H1 (cell line): ENCODE measurements around the gene MRE11. TPM values are rescaled to one million over a fixed set of nuclear protein-coding genes. Genes with fewer than 3 reads are reported as not detected.

ENCODE experiments used
- CTCF ChIA-PET: fragments of 300-600 bp; sonication (Branson Sonifier 250); formaldehyde crosslinking; loops from one replicate; lab custom pipeline; 2021; ENCODE audit not compliant: partially characterized antibody; lab: Charles Lee
- POLR2A ChIA-PET: fragments of 300-600 bp; sonication (Branson Sonifier 250); formaldehyde crosslinking; loops from one replicate; lab custom pipeline; 2021; ENCODE audit warnings: inconsistent platforms; ENCODE audit not compliant: partially characterized antibody; lab: Charles Lee
- DNase-seq, 2 experiments: peaks; one replicate each; pipeline versions ENCODE4 v3.0.0 to v3.0.0-alpha.2; 2010 to 2022; ENCODE audit warnings: low spot score in 2 of 2, low read depth in 1 of 2, mixed read lengths in 1 of 2
- FAIRE-seq: peaks from 2 replicates; lab custom pipeline; 2011; peaks lifted over from hg19 to GRCh38; lab: Jason Lieb, UNC
- H2AFZ ChIP-seq: 2 replicates; pipeline ENCODE4 v1.8.1; 2012; ENCODE audit warnings: low read length, inconsistent platforms
- H2AK5ac ChIP-seq: 2 replicates; pipeline ENCODE4 v1.6.1; 2013; ENCODE audit warnings: low read depth, low read length
- H2BK120ac ChIP-seq: replicated peaks from 2 replicates; pipeline ENCODE3; 2013; ENCODE audit warnings: low read depth, low read length, inconsistent platforms
- H2BK12ac ChIP-seq: 2 replicates; pipeline ENCODE4 v1.6.1; 2013; ENCODE audit warnings: low read depth, low read length
- H2BK15ac ChIP-seq: 2 replicates; pipeline ENCODE4 v1.6.1; 2013; ENCODE audit warnings: low read length
- H2BK20ac ChIP-seq: 2 replicates; pipeline ENCODE4 v1.6.1; 2013; ENCODE audit warnings: low read length
- H2BK5ac ChIP-seq: 2 replicates; pipeline ENCODE4 v1.6.1; 2013; ENCODE audit warnings: low read depth, low read length
- H3K14ac ChIP-seq: 2 replicates; pipeline ENCODE4 v1.6.1; 2013; ENCODE audit warnings: inconsistent platforms; ENCODE audit not compliant: insufficient read length
- H3K18ac ChIP-seq: 2 replicates; pipeline ENCODE4 v1.6.1; 2013; ENCODE audit warnings: low read length; ENCODE audit errors: extremely low read depth
- H3K23ac ChIP-seq: 2 replicates; pipeline ENCODE4 v1.6.1; 2013; ENCODE audit warnings: inconsistent platforms; ENCODE audit not compliant: insufficient read length
- H3K23me2 ChIP-seq: 2 replicates; pipeline ENCODE4 v1.6.1; 2013; ENCODE audit warnings: low read depth, low read length
- H3K27ac ChIP-seq: 2 replicates; pipeline ENCODE4 v1.6.1; 2011; ENCODE audit warnings: low read depth, low read length, inconsistent platforms
- H3K27me3 ChIP-seq, 4 experiments: replicated peaks in 1 of 4; 1 replicate in 1 of 4; 2 replicates in 3 of 4; pipeline versions ENCODE4 v1.6.1 to v1.8.1; 2011 to 2013; ENCODE audit warnings: low read length in 3 of 4, mild to moderate bottlenecking in 3 of 4, inconsistent platforms in 2 of 4, mixed read lengths in 2 of 4, moderate library complexity in 1 of 4; ENCODE audit not compliant: control insufficient read depth in 3 of 4, insufficient read depth in 3 of 4; ENCODE audit errors: extremely low read depth in 1 of 4
- H3K36me3 ChIP-seq, 4 experiments: 2 replicates each; pipeline versions ENCODE4 v1.6.1 to v1.8.1; 2011 to 2013; ENCODE audit warnings: mild to moderate bottlenecking in 4 of 4, low read length in 3 of 4, moderate library complexity in 2 of 4, control low read depth in 1 of 4, inconsistent platforms in 1 of 4; ENCODE audit not compliant: insufficient read depth in 4 of 4, control insufficient read depth in 2 of 4
- H3K4ac ChIP-seq: replicated peaks from 2 replicates; pipeline ENCODE3; 2013; ENCODE audit warnings: low read length, low read depth, mixed read lengths, inconsistent platforms; ENCODE audit not compliant: insufficient read length
- H3K4me1 ChIP-seq, 4 experiments: replicated peaks in 1 of 4; 1 replicate in 1 of 4; 2 replicates in 3 of 4; pipeline versions ENCODE4 v1.6.1 to v1.8.1; 2011 to 2013; ENCODE audit warnings: low read length in 3 of 4, inconsistent platforms in 2 of 4, mixed read lengths in 1 of 4; ENCODE audit not compliant: insufficient read depth in 4 of 4, control insufficient read depth in 3 of 4
- H3K4me2 ChIP-seq, 2 experiments: 2 replicates each; pipeline versions ENCODE4 v1.6.1 to v1.8.1; 2011 to 2013; ENCODE audit warnings: low read depth in 2 of 2, low read length in 2 of 2, control low read depth in 1 of 2, inconsistent platforms in 1 of 2, mild to moderate bottlenecking in 1 of 2; ENCODE audit not compliant: insufficient read depth in 1 of 2
- H3K4me3 ChIP-seq, 4 experiments: fragments of 200-600, 300-600 bp in 1 of 4; sonication (generic), shearing (Covaris generic), sonication (Bioruptor Twin) in 1 of 4; 2 replicates each; pipeline versions ENCODE4 v1.5.1 to v1.8.1; 2011 to 2016; ENCODE audit warnings: low read length in 4 of 4, low read depth in 3 of 4, control low read depth in 2 of 4, inconsistent platforms in 2 of 4, mild to moderate bottlenecking in 2 of 4, mixed read lengths in 1 of 4, moderate library complexity in 1 of 4; ENCODE audit not compliant: insufficient read depth in 2 of 4; ENCODE audit errors: extremely low read depth in 1 of 4
- H3K56ac ChIP-seq: replicated peaks from 2 replicates; pipeline ENCODE3; 2013; ENCODE audit warnings: low read depth, mild to moderate bottlenecking, mixed read lengths, low read length, inconsistent platforms; ENCODE audit not compliant: insufficient read length
- H3K79me1 ChIP-seq: 2 replicates; pipeline ENCODE4 v1.6.1; 2013; ENCODE audit warnings: low read depth, low read length, control low read depth
- H3K79me2 ChIP-seq, 2 experiments: 2 replicates each; pipeline versions ENCODE4 v1.6.1 to v1.8.1; 2012 to 2013; ENCODE audit warnings: low read length in 2 of 2, mild to moderate bottlenecking in 2 of 2, inconsistent platforms in 1 of 2; ENCODE audit not compliant: insufficient read depth in 2 of 2, control insufficient read depth in 1 of 2
- H3K9ac ChIP-seq, 4 experiments: replicated peaks in 1 of 4; 1 replicate in 1 of 4; 2 replicates in 3 of 4; pipeline versions ENCODE4 v1.6.1 to v1.8.1; 2011 to 2013; ENCODE audit warnings: low read depth in 3 of 4, low read length in 3 of 4, control low read depth in 2 of 4, mild to moderate bottlenecking in 2 of 4, moderate library complexity in 2 of 4, inconsistent platforms in 1 of 4; ENCODE audit errors: extremely low read depth in 1 of 4
- H3K9me3 ChIP-seq, 2 experiments: 2 replicates each; pipeline versions ENCODE4 v1.6.1 to v1.8.1; 2012 to 2013; ENCODE audit warnings: mild to moderate bottlenecking in 2 of 2, moderate library complexity in 2 of 2, control low read depth in 1 of 2, inconsistent platforms in 1 of 2, low read depth in 1 of 2, low read length in 1 of 2, mixed read lengths in 1 of 2; ENCODE audit not compliant: insufficient read depth in 2 of 2
- H4K20me1 ChIP-seq, 2 experiments: replicated peaks in 1 of 2; 2 replicates each; pipeline versions ENCODE3 to v1.8.1; 2011 to 2013; ENCODE audit warnings: inconsistent platforms in 2 of 2, low read length in 2 of 2, mild to moderate bottlenecking in 1 of 2; ENCODE audit not compliant: insufficient read depth in 2 of 2, control insufficient read depth in 1 of 2
- H4K5ac ChIP-seq: 2 replicates; pipeline ENCODE4 v1.6.1; 2013; ENCODE audit warnings: low read length, low read depth, mixed read lengths, inconsistent platforms; ENCODE audit not compliant: insufficient read length
- H4K8ac ChIP-seq: 2 replicates; pipeline ENCODE4 v1.8.0; 2013; ENCODE audit warnings: mild to moderate bottlenecking, moderate library complexity, low read length, inconsistent platforms; ENCODE audit not compliant: insufficient read depth; ENCODE audit errors: extremely low read depth
- H4K91ac ChIP-seq: replicated peaks from 2 replicates; pipeline ENCODE3; 2013; ENCODE audit warnings: low read length, mixed read lengths, inconsistent platforms; ENCODE audit not compliant: insufficient read length
- CBX5 ChIP-seq: fragments of 300-800, 300-1000 bp; sonication (generic); IDR thresholded peaks from 2 replicates; pipeline ENCODE4 v1.7.1; 2016; ENCODE audit warnings: antibody characterized with exemption, low read length, low read depth
- CEBPB ChIP-seq: IDR thresholded peaks from 2 replicates; pipeline ENCODE4 v1.6.1; 2012; ENCODE audit warnings: low read depth, low read length
- CREB1 ChIP-seq: IDR thresholded peaks from 2 replicates; pipeline ENCODE4 v1.6.1; 2012; ENCODE audit warnings: inconsistent platforms
- JUN ChIP-seq: IDR thresholded peaks from 2 replicates; pipeline ENCODE4 v1.6.1; 2011; ENCODE audit warnings: low read depth, mild to moderate bottlenecking, improper control_type of control experiment, low read length
- KDM5A ChIP-seq: fragments of 200-600 bp; IDR thresholded peaks from 2 replicates; pipeline ENCODE4 v1.7.1; 2012; ENCODE audit warnings: mild to moderate bottlenecking, low read length, inconsistent platforms, mixed read lengths
- MAFK ChIP-seq: IDR thresholded peaks from 2 replicates; pipeline ENCODE4 v1.6.1; 2012; ENCODE audit warnings: low read depth, mild to moderate bottlenecking, improper control_type of control experiment, low read length
- POU5F1 ChIP-seq: IDR thresholded peaks from 2 replicates; pipeline ENCODE4 v1.6.1; 2011; ENCODE audit warnings: low read depth, mild to moderate bottlenecking, low read length, moderate library complexity
- RAD21 ChIP-seq, 2 experiments: IDR thresholded peaks in 1 of 2; conservative IDR thresholded peaks in 1 of 2; 2 replicates each; pipeline ENCODE4 v1.6.1; 2011; ENCODE audit warnings: low read depth in 2 of 2, low read length in 2 of 2, improper control_type of control experiment in 1 of 2, inconsistent platforms in 1 of 2, mild to moderate bottlenecking in 1 of 2, moderate library complexity in 1 of 2
- RXRA ChIP-seq: IDR thresholded peaks from 2 replicates; pipeline ENCODE4 v1.6.1; 2011; ENCODE audit warnings: low read depth, mild to moderate bottlenecking, low read length, moderate library complexity; ENCODE audit not compliant: insufficient read depth
- SAP30 ChIP-seq: fragments of 300-600 bp; sonication (generic); IDR thresholded peaks from 2 replicates; pipeline ENCODE4 v1.7.1; 2012; ENCODE audit warnings: low read length, moderate library complexity, mild to moderate bottlenecking, inconsistent platforms; ENCODE audit not compliant: insufficient read depth, insufficient replicate concordance
- SIN3A ChIP-seq, 2 experiments: IDR thresholded peaks in 1 of 2; conservative IDR thresholded peaks in 1 of 2; 2 replicates each; pipeline ENCODE4 v1.6.1; 2011 to 2012; ENCODE audit warnings: low read length in 2 of 2, improper control_type of control experiment in 1 of 2, low read depth in 1 of 2, mild to moderate bottlenecking in 1 of 2
- SIRT6 ChIP-seq: IDR thresholded peaks from one replicate; pipeline ENCODE4 v1.7.1; 2012; ENCODE audit warnings: low read length, inconsistent platforms
- TAF1 ChIP-seq: IDR thresholded peaks from 2 replicates; pipeline ENCODE4 v1.6.1; 2011; ENCODE audit warnings: mild to moderate bottlenecking, low read depth, low read length
- ZNF274 ChIP-seq: IDR thresholded peaks from 2 replicates; pipeline ENCODE4 v1.7.0; 2012; ENCODE audit warnings: low read length, borderline replicate concordance; ENCODE audit errors: extremely low read depth
- WGBS, 2 experiments: shearing (Covaris generic) in 1 of 2; methylation state at CpG; one replicate each; pipeline versions ENCODE4 v1.1.6 to v1.1.7; 2013 to 2015; ENCODE audit warnings: low lambda C conversion rate in 2 of 2, mixed read lengths in 2 of 2, inconsistent platforms in 1 of 2, low coverage in 1 of 2, missing lambda C conversion rate in 1 of 2; ENCODE audit not compliant: insufficient replicate concordance in 2 of 2, insufficient coverage in 1 of 2, insufficient read length in 1 of 2; ENCODE audit errors: extremely low coverage in 1 of 2, missing lambda C conversion rate in 1 of 2; 5-methylcytosine and 5-hydroxymethylcytosine counted together
- polyA plus RNA-seq, 7 experiments: library from polyadenylated mRNA; depleted of rRNA in 3 of 7; stranded (reverse) in 5 of 7; unstranded in 2 of 7; fragments of >200 nt in 5 of 7; fragments of 200-250 nt in 2 of 7; gene quantifications; 1 replicate in 5 of 7; 2 replicates in 1 of 7; 4 replicates in 1 of 7; pipeline versions ENCODE4 v1.2.1 to v1.2.3, GENCODE V29; 2011 to 2013; ENCODE audit warnings: missing spikeins in 2 of 7, mixed read lengths in 2 of 7
- total RNA-seq: library from RNA; stranded (reverse); fragmentation: NEBNext Ultra II Directional; extraction: Animal tissue kit (Norgen Biotek cat#: 25700); gene quantifications from 2 replicates; pipeline ENCODE4 v1.2.1, GENCODE V29; 2021
- TF ChIP-seq, protein P1 (sequence below): IDR thresholded peaks from 2 replicates; pipeline ENCODE4 v1.6.1; 2012; ENCODE audit warnings: inconsistent platforms

The MRE11 gene
- total and polyA plus RNA-seq, 2 of the 8 experiments (the other 6 are each of a cell fraction or from before 2014, with no cell fraction given), result 7.2 to 43.4 TPM

- Histone ChIP-seq H3K79me1 (no peaks in the 10 kb centered on the region), H2BK15ac (no peak overlapping the region), H2AK5ac (no peak overlapping the region), H3K4me3 (no peak overlapping the region), H3K23me2 (peaks cover 13% of the 10 kb centered on the region; the same call in 1 of the 2 replicates), H3K14ac (no peak overlapping the region), H3K27me3 (peaks cover 9 to 32% (median 29%) of the 10 kb centered on the region in 4 experiments), H2BK20ac (no peak overlapping the region), H4K5ac (no peak overlapping the region), H2BK12ac (no peak overlapping the region), H3K4me1 (peaks cover 0 to 2% (median 0%) of the 10 kb centered on the region in 4 experiments; a peak in 2 of 7 replicates), H2BK120ac (no peak overlapping the region), H3K36me3 (no peaks in the 10 kb centered on the region), H3K4ac (no peak overlapping the region), H3K23ac (no peak overlapping the region), H3K79me2 (no peaks in the 10 kb centered on the region), H3K9me3 (no peaks in the 10 kb centered on the region), H3K9ac (no peak overlapping the region), H4K20me1 (no peaks in the 10 kb centered on the region), H3K18ac (no peak overlapping the region), H3K56ac (no peak overlapping the region), H2BK5ac (no peak overlapping the region), H4K91ac (no peak overlapping the region), H3K27ac (no peak overlapping the region), H3K4me2 (peak overlapping the region in 1 of 2 experiments; percentile 91; a peak in 1 of 4 replicates), H2AFZ (no peak overlapping the region), H4K8ac (no peak overlapping the region)
- DNase-seq (no peak), FAIRE-seq (no peak)
- CTCF ChIA-PET, result no interaction called here
- POLR2A ChIA-PET, result no interaction called here
- WGBS, 2 experiments, result 97% methylated on average over 4 of the region's 4 CpGs; no CpG with 5 or more reads in 1 of the 2 experiments
- TF ChIP-seq TAF1 (no peak), CEBPB (no peak), RAD21 (IDR thresholded peaks at IDR 0.05 in 1 of 2, conservative IDR thresholded peaks at IDR 0.05 in 1 of 2; ENCODE audit: low read depth in 2 of 2, low read length in 2 of 2) (no peak), CREB1 (no peak), RXRA (no peak), SIRT6 (no peak), KDM5A (no peak), SAP30 (no peak), CBX5 (no peak), POU5F1 (no peak), MAFK (no peak), ZNF274 (no peak), JUN (no peak), SIN3A (conservative IDR thresholded peaks at IDR 0.05 in 1 of 2, IDR thresholded peaks at IDR 0.05 in 1 of 2; ENCODE audit: low read depth in 1 of 2, low read length in 2 of 2) (no peak)
- TF ChIP-seq, protein P1, sequence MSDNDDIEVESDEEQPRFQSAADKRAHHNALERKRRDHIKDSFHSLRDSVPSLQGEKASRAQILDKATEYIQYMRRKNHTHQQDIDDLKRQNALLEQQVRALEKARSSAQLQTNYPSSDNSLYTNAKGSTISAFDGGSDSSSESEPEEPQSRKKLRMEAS, result no peak
These were observed 93.6 kb downstream of the MRE11 start for GRCh38 chr11:94400050-94400449.
